Glutamatergic neuron (in vitro differentiated cells): ENCODE measurements around the gene TNFRSF9. TPM values are rescaled to one million over a fixed set of nuclear protein-coding genes. Genes with fewer than 3 reads are reported as not detected.

Source experiments
- DNase-seq: peaks from one replicate; pipeline ENCODE4 v3.0.0; 2022
- H3K27ac Mint-ChIP-seq: one replicate; pipeline ENCODE4 v1.8.0; 2020; ENCODE audit warnings: mild to moderate bottlenecking, mixed read lengths, inconsistent platforms; ENCODE audit not compliant: unreplicated experiment
- H3K27me3 Mint-ChIP-seq: one replicate; pipeline ENCODE4 v1.8.0; 2020; ENCODE audit warnings: mild to moderate bottlenecking, moderate library complexity, mixed read lengths, inconsistent platforms; ENCODE audit not compliant: unreplicated experiment
- H3K36me3 Mint-ChIP-seq: one replicate; pipeline ENCODE4 v1.8.0; 2020; ENCODE audit warnings: mild to moderate bottlenecking, mixed read lengths, inconsistent platforms; ENCODE audit not compliant: unreplicated experiment
- H3K4me1 Mint-ChIP-seq: one replicate; pipeline ENCODE4 v1.8.0; 2020; ENCODE audit warnings: mild to moderate bottlenecking, low read depth, mixed read lengths, inconsistent platforms; ENCODE audit not compliant: unreplicated experiment
- H3K4me3 Mint-ChIP-seq: one replicate; pipeline ENCODE4 v1.8.0; 2020; ENCODE audit warnings: mild to moderate bottlenecking, mixed read lengths, inconsistent platforms; ENCODE audit not compliant: unreplicated experiment
- H3K9me3 Mint-ChIP-seq: one replicate; pipeline ENCODE4 v1.8.0; 2020; ENCODE audit warnings: mild to moderate bottlenecking, moderate library complexity, mixed read lengths, inconsistent platforms; ENCODE audit not compliant: unreplicated experiment
- total RNA-seq: library from RNA; stranded (reverse); fragmentation: NEBNext Ultra II Directional; extraction: Animal tissue kit (Norgen Biotek cat#: 25700); gene quantifications from one replicate; pipeline ENCODE4 v1.2.1, GENCODE V29; 2021; ENCODE audit not compliant: unreplicated experiment
- TF ChIP-seq, protein P1 (sequence below): fragments of 200-600 bp; sonication (generic); IDR thresholded peaks from one replicate; pipeline ENCODE4 v1.5.0; 2021; ENCODE audit not compliant: partially characterized antibody, unreplicated experiment

The TNFRSF9 gene
- total RNA-seq, 1 donor from 2014 or later = 0.15 TPM

GRCh38 chr1:7975212-7975865 is 34.7 kb upstream of the TNFRSF9 start:
- Mint-ChIP-seq H3K4me1 (no peaks in the 10 kb centered on the region), H3K4me3 (no peak overlapping the region), H3K27me3 (peaks cover 3% of the 10 kb centered on the region), H3K9me3 (no peaks in the 10 kb centered on the region), H3K36me3 (no peaks in the 10 kb centered on the region), H3K27ac (peak overlapping the region; percentile 9)
- DNase-seq = peak; percentile 83
- TF ChIP-seq, protein P1, sequence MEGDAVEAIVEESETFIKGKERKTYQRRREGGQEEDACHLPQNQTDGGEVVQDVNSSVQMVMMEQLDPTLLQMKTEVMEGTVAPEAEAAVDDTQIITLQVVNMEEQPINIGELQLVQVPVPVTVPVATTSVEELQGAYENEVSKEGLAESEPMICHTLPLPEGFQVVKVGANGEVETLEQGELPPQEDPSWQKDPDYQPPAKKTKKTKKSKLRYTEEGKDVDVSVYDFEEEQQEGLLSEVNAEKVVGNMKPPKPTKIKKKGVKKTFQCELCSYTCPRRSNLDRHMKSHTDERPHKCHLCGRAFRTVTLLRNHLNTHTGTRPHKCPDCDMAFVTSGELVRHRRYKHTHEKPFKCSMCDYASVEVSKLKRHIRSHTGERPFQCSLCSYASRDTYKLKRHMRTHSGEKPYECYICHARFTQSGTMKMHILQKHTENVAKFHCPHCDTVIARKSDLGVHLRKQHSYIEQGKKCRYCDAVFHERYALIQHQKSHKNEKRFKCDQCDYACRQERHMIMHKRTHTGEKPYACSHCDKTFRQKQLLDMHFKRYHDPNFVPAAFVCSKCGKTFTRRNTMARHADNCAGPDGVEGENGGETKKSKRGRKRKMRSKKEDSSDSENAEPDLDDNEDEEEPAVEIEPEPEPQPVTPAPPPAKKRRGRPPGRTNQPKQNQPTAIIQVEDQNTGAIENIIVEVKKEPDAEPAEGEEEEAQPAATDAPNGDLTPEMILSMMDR = peak; percentile 86

DNA sequence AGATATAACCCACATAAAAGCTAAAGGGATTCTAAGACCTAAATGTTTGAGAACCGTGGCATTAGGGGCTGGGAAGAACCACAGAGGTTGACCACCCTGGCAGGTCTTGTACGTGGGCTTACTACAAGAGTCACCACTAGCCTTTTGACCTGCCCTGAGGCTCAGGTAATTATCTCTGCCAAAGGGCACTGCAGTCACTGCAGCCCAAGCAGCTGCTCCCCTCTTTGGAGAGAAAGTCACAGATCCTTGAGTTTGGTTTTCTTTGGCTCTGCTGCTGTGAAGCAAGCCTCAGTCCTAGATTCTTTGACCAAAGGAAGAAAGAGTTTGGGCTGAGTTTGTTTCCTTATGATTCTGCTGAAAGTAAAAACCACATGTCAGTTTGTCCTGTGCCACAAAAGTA is 32.4 kb upstream of the TNFRSF9 start:
- DNase-seq = no peak
- H3K36me3 Mint-ChIP-seq = no peaks in the 10 kb centered on the region
- no peak overlapping the region for H3K4me3 Mint-ChIP-seq
- no peaks in the 10 kb centered on the region for H3K9me3 Mint-ChIP-seq
- peaks cover 3% of the 10 kb centered on the region for H3K27me3 Mint-ChIP-seq
- no peaks in the 10 kb centered on the region for H3K4me1 Mint-ChIP-seq
- no peak overlapping the region for H3K27ac Mint-ChIP-seq
- TF ChIP-seq, protein P1 = no peak

- peaks cover 3% of the 10 kb centered on the region for H3K27me3 Mint-ChIP-seq
- H3K4me1 Mint-ChIP-seq = no peaks in the 10 kb centered on the region
- no peak overlapping the region for H3K27ac Mint-ChIP-seq
- DNase-seq = no peak
- TF ChIP-seq, protein P1 = no peak
- H3K4me3 Mint-ChIP-seq = no peak overlapping the region
- H3K9me3 Mint-ChIP-seq = no peaks in the 10 kb centered on the region
- H3K36me3 Mint-ChIP-seq = no peaks in the 10 kb centered on the region
These were observed 31.6 kb upstream of the TNFRSF9 start for GRCh38 chr1:7972285-7972684.

GRCh38 chr1:7971024-7971423 is 30.4 kb upstream of the TNFRSF9 start:
- H3K27me3 Mint-ChIP-seq = peaks cover 3% of the 10 kb centered on the region
- H3K4me1 Mint-ChIP-seq = peaks cover 2% of the 10 kb centered on the region
- H3K36me3 Mint-ChIP-seq = peaks cover 5% of the 10 kb centered on the region
- DNase-seq = no peak
- H3K4me3 Mint-ChIP-seq = no peak overlapping the region
- TF ChIP-seq, protein P1 = no peak
- H3K27ac Mint-ChIP-seq = no peak overlapping the region
- no peaks in the 10 kb centered on the region for H3K9me3 Mint-ChIP-seq

DNA sequence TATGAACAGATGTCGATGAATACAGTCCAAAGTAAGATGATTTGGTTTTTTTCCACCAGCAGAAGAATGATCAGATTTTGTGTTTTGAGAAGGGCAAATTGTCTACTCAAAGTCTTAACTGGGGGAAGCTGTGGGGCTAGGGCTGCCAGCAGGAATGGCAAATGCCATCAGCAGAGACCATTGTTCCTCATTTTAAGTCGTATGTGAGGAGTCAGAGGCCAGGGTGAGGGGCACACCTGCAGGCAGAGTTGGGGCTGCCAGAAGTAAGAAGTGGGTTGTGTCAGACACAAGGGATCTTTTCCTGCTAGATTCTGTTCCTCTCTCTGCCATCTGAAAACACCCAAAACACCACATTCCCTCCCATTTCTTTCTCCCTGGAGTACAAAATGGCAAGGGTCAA is 29.6 kb upstream of the TNFRSF9 start:
- H3K4me3 Mint-ChIP-seq = no peak overlapping the region
- H3K4me1 Mint-ChIP-seq = peaks cover 2% of the 10 kb centered on the region
- no peak for DNase-seq
- peaks cover 5% of the 10 kb centered on the region for H3K36me3 Mint-ChIP-seq
- no peak overlapping the region for H3K27ac Mint-ChIP-seq
- no peaks in the 10 kb centered on the region for H3K9me3 Mint-ChIP-seq
- H3K27me3 Mint-ChIP-seq = peaks cover 3% of the 10 kb centered on the region
- TF ChIP-seq, protein P1 = no peak
